VCaP (cell line): Measurements from ENCODE around the gene NFKB1.

ENCODE experiments used
- H3K27ac ChIP-seq: fragments of 450-650 bp; 2 replicates; pipeline ENCODE4 v1.5.1; 2017
- TF ChIP-seq, protein P1 (sequence below): fragments of 450-650 bp; conservative IDR thresholded peaks from 2 replicates; pipeline ENCODE4 v1.5.1; 2017; ENCODE audit warnings: mild to moderate bottlenecking, moderate library complexity

Gene NFKB1

DNA sequence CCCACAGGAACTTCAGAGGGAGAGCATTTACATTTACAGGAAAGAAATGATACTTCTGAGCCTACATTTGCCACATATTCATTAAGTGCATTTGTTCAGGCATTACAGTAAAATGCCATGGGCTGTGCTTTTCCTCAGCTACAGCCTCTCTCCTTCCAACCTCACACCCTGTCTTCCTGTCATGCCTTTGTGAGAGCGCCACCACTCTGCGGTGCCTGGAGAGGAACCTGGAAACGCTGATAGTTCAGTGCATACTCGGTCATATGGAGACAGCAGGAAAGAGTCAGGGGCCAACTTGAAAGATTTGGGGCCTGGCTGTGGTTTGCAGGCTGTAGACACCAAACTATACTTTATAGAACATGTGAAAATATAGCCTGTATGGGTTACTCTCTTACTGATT is 40.5 kb downstream of the NFKB1 start:
- H3K27ac ChIP-seq: no peak overlapping the region
- TF ChIP-seq, protein P1, sequence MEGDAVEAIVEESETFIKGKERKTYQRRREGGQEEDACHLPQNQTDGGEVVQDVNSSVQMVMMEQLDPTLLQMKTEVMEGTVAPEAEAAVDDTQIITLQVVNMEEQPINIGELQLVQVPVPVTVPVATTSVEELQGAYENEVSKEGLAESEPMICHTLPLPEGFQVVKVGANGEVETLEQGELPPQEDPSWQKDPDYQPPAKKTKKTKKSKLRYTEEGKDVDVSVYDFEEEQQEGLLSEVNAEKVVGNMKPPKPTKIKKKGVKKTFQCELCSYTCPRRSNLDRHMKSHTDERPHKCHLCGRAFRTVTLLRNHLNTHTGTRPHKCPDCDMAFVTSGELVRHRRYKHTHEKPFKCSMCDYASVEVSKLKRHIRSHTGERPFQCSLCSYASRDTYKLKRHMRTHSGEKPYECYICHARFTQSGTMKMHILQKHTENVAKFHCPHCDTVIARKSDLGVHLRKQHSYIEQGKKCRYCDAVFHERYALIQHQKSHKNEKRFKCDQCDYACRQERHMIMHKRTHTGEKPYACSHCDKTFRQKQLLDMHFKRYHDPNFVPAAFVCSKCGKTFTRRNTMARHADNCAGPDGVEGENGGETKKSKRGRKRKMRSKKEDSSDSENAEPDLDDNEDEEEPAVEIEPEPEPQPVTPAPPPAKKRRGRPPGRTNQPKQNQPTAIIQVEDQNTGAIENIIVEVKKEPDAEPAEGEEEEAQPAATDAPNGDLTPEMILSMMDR: no peak

DNA sequence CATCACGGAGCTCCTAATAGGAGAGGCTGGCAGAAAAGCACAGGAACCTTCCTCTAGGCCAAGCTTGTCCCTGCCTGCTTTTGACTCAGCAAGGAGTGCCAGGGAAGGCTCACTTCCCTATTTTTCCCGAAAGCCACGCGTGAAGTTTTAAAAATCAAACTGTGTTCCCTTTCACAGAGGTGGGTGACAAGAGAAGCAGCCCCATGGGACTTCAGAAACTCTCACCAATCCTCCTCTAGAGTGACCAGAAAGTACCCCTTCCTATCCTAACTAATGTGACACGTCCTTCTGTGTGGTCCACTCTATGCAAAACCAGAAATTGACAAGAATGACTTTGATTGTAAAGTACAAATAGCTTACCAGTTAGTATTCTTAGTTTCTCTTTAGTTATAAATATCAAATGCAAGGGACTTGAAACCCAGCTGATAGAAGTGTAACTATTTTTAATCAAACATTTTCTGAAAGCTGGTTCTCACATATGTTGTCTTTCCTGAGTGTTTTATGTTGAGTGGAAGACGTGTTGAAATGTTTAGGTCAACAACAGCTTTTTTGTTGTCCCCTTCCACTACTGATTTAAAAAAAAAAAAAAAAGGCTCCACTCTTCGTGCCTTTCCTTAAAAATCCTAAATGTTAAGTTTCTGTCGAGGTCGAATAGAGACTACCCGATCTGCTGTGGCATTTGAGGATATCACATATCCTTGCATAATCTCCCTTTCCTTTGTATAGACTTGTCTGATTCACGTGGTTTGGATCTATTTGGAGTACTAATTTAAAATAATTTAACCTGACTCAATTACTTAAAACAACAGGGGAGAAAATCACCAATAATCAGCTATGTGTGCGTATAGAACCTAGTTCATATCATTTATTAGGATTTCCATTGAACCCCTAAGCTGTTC is 42.1 kb downstream of the NFKB1 start:
- TF ChIP-seq, protein P1: no peak

GRCh38 chr4:102546635-102547034 is 45.5 kb downstream of the NFKB1 start:
- TF ChIP-seq, protein P1: no peak
- no peak overlapping the region for H3K27ac ChIP-seq

More for the DNA sequence above, 42.1 kb downstream of the NFKB1 start:
- H3K27ac ChIP-seq: no peak overlapping the region

GRCh38 chr4:102547973-102548372 is 46.8 kb downstream of the NFKB1 start:
- H3K27ac ChIP-seq: no peak overlapping the region
- TF ChIP-seq, protein P1: no peak

DNA sequence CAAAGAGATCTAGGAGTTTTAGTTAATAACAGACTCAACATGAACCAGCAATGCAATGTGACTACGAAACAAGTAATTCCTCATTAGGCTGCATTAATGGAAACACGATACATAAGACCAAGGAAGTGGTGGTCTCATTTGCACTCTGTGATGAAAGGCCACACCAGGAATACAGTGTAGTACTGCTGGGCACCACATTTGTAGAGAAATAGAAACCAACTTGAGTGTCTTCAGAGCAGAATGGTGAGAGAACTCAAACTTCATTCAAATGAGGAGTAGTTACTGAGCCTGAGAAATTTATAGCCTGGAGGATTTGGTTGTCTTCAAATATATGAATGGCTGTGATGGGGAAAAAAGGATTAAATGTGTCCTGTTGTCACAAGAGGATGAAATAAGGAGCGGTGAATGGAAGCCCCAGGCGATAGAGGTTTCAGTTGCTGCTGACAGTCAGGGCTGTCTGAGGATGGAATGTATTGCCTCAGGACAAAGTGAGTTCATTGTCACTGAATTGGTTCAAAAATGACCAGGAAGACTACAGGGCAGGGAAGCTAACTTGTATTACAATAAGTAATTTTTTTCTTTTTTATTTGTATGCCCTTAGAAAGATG is 50.9 kb downstream of the NFKB1 start:
- H3K27ac ChIP-seq: no peak overlapping the region

DNA sequence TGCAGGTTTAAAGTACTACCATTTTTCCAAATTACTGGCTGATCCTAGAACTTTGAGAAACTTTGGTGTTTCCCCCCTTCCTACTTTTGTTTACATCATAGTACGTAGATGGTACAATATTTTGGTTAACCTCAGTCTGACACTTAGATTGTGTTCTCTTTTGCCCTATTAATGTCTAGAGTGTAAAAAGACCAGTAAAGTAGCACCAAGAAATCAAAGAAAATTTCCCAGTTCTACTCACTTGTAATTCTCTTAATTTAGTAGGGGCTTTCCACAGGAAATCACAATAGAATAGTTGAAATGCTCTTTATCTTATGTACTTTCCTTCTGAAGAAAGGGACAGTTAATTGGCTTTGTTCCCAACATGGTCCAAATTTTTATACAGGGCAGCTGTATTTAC is 51.6 kb downstream of the NFKB1 start:
- no peak overlapping the region for H3K27ac ChIP-seq
- TF ChIP-seq, protein P1: no peak

More for the DNA sequence above, 50.9 kb downstream of the NFKB1 start:
- TF ChIP-seq, protein P1: no peak

DNA sequence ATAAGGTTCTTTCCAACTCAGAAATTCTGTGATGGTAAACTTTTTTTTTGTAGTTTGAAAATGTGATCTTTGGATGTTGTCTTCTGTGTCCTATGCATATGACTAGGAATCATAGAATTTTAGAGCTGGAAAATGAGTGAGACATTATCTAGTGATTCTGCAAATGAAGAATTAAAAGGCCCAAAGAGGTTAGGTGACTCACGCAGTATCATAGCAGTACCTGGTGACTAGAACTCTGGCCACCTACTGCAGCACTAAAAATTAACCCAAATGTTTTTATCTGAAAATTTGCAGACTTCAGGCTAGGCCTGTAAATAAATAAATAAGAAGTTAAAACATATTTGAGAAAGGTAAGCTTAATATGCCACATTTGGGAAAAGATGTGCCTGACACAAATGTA is 52.8 kb downstream of the NFKB1 start:
- H3K27ac ChIP-seq: no peak overlapping the region
- TF ChIP-seq, protein P1: no peak
